Activated B cell treated with CpG ODN at 0.5 μM for 24 hours (primary cell): ENCODE data around the gene RBM34. TPM values are rescaled to one million over a fixed set of nuclear protein-coding genes. Genes with fewer than 3 reads are reported as not detected.

Experiments used
- ATAC-seq: fragments of 200-7000 bp; cut with Tn5 transposase; one replicate; pipeline ENCODE4 v1.10.0; 2021; ENCODE audit warnings: low read depth, mild to moderate bottlenecking, moderate library complexity
- CTCF ChIA-PET: fragments of 350-600 bp; sonication (Branson Sonifier 250); formaldehyde crosslinking; loops from one replicate; lab custom pipeline; 2021; ENCODE audit warnings: antibody characterized with exemption; lab: Charles Lee
- POLR2A ChIA-PET: fragments of 350-600 bp; sonication (Branson Sonifier 250); formaldehyde crosslinking; loops from one replicate; lab custom pipeline; 2021; ENCODE audit warnings: antibody characterized with exemption; lab: Charles Lee
- DNase-seq: peaks from one replicate; pipeline ENCODE4 v3.0.0; 2022
- H3K27ac Mint-ChIP-seq: one replicate; pipeline ENCODE4 v1.8.0; 2020; ENCODE audit warnings: mixed read lengths
- H3K27me3 Mint-ChIP-seq: one replicate; pipeline ENCODE4 v1.8.0; 2021; ENCODE audit warnings: mixed read lengths
- H3K36me3 Mint-ChIP-seq: one replicate; pipeline ENCODE4 v1.8.0; 2021; ENCODE audit warnings: low read depth, mixed read lengths
- H3K4me1 Mint-ChIP-seq: one replicate; pipeline ENCODE4 v1.8.0; 2021; ENCODE audit warnings: mixed read lengths
- H3K4me3 Mint-ChIP-seq: one replicate; pipeline ENCODE4 v1.8.0; 2020; ENCODE audit warnings: mild to moderate bottlenecking, mixed read lengths
- H3K9me3 Mint-ChIP-seq: one replicate; pipeline ENCODE4 v1.8.0; 2020; ENCODE audit warnings: mixed read lengths
- intact Hi-C: fragments of 100-400 bp; cut with micrococcal nuclease; formaldehyde crosslinking; loops from one replicate; pipeline ENCODE4 v1.15.1; 2024
- total RNA-seq: library from RNA; stranded (reverse); gene quantifications from 2 replicates; pipeline ENCODE4 v1.2.3, GENCODE V29; 2022
- TF ChIP-seq, protein P1 (sequence below): fragments of 200-600 bp; IDR thresholded peaks from one replicate; pipeline ENCODE4 v1.8.0; 2022; ENCODE audit warnings: antibody characterized with exemption, mild to moderate bottlenecking

Gene RBM34
- total RNA-seq, 1 donor from 2014 or later = 128 TPM

GRCh38 chr1:235142991-235143390 is 18.1 kb downstream of the RBM34 start:
- peaks cover 81% of the 10 kb centered on the region for H3K36me3 Mint-ChIP-seq
- no peak overlapping the region for H3K27ac Mint-ChIP-seq
- ChIA-PET CTCF (no interaction called here), POLR2A (interaction anchor here (1.5 kb wide), 1 partner anchor 17 kb away, joined by 3 read pairs; no protein-coding TSS in a partner anchor)
- TF ChIP-seq, protein P1, sequence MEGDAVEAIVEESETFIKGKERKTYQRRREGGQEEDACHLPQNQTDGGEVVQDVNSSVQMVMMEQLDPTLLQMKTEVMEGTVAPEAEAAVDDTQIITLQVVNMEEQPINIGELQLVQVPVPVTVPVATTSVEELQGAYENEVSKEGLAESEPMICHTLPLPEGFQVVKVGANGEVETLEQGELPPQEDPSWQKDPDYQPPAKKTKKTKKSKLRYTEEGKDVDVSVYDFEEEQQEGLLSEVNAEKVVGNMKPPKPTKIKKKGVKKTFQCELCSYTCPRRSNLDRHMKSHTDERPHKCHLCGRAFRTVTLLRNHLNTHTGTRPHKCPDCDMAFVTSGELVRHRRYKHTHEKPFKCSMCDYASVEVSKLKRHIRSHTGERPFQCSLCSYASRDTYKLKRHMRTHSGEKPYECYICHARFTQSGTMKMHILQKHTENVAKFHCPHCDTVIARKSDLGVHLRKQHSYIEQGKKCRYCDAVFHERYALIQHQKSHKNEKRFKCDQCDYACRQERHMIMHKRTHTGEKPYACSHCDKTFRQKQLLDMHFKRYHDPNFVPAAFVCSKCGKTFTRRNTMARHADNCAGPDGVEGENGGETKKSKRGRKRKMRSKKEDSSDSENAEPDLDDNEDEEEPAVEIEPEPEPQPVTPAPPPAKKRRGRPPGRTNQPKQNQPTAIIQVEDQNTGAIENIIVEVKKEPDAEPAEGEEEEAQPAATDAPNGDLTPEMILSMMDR = no peak
- no peaks in the 10 kb centered on the region for H3K27me3 Mint-ChIP-seq
- H3K4me3 Mint-ChIP-seq = no peak overlapping the region
- H3K4me1 Mint-ChIP-seq = peaks cover 10% of the 10 kb centered on the region
- DNase-seq (no peak), ATAC-seq (no peak)
- H3K9me3 Mint-ChIP-seq = no peaks in the 10 kb centered on the region
- intact Hi-C loops = no loop called here

GRCh38 chr1:235139315-235139714 is 21.7 kb downstream of the RBM34 start:
- Mint-ChIP-seq H3K4me1 (no peaks in the 10 kb centered on the region), H3K36me3 (peaks cover 89% of the 10 kb centered on the region), H3K9me3 (no peaks in the 10 kb centered on the region), H3K4me3 (no peak overlapping the region), H3K27me3 (no peaks in the 10 kb centered on the region), H3K27ac (no peak overlapping the region)
- ChIA-PET CTCF (no interaction called here), POLR2A (no interaction called here)
- intact Hi-C loops = no loop called here
- DNase-seq = no peak
- TF ChIP-seq, protein P1 = no peak
- ATAC-seq = no peak

- Mint-ChIP-seq H3K36me3 (peaks cover 88% of the 10 kb centered on the region), H3K4me3 (no peak overlapping the region), H3K27me3 (no peaks in the 10 kb centered on the region), H3K9me3 (no peaks in the 10 kb centered on the region), H3K4me1 (no peaks in the 10 kb centered on the region), H3K27ac (no peak overlapping the region)
- ChIA-PET CTCF (no interaction called here), POLR2A (no interaction called here)
- intact Hi-C loops = no loop called here
- TF ChIP-seq, protein P1 = no peak
- DNase-seq (no peak), ATAC-seq (no peak)
These were observed 22.2 kb downstream of the RBM34 start for GRCh38 chr1:235138821-235139220.

- TF ChIP-seq, protein P1 = no peak
- Mint-ChIP-seq H3K27ac (no peak overlapping the region), H3K4me3 (no peak overlapping the region), H3K36me3 (peaks cover 79% of the 10 kb centered on the region), H3K9me3 (no peaks in the 10 kb centered on the region), H3K27me3 (no peaks in the 10 kb centered on the region), H3K4me1 (no peaks in the 10 kb centered on the region)
- ATAC-seq = no peak
- ChIA-PET POLR2A (no interaction called here), CTCF (no interaction called here)
- no peak for DNase-seq
- intact Hi-C loops = no loop called here
These were observed 24.9 kb downstream of the RBM34 start for GRCh38 chr1:235136111-235136510.

- POLR2A ChIA-PET = interaction anchor here (0.7 kb wide), 1 partner anchor 525 kb away, joined by 4 read pairs; no protein-coding TSS in a partner anchor
These were observed 26.9 kb downstream of the RBM34 start for GRCh38 chr1:235134171-235134570.

More at GRCh38 chr1:235134171-235134570, 26.9 kb downstream of the RBM34 start:
- ATAC-seq (no peak), DNase-seq (no peak)
- TF ChIP-seq, protein P1 = no peak
- peaks cover under 1% of the 10 kb centered on the region for H3K4me1 Mint-ChIP-seq
- no peak overlapping the region for H3K27ac Mint-ChIP-seq
- no peaks in the 10 kb centered on the region for H3K9me3 Mint-ChIP-seq
- H3K36me3 Mint-ChIP-seq = peaks cover 67% of the 10 kb centered on the region
- CTCF ChIA-PET = interaction anchor here (0.6 kb wide), 1 partner anchor 18 kb away, joined by 3 read pairs; no protein-coding TSS in a partner anchor
- H3K27me3 Mint-ChIP-seq = no peaks in the 10 kb centered on the region
- intact Hi-C loops = no loop called here
- H3K4me3 Mint-ChIP-seq = no peak overlapping the region
